Ascending aorta (tissue), 2 donors: Measurements from ENCODE around the gene RETREG3. TPM values are rescaled to one million over a fixed set of nuclear protein-coding genes. Genes with fewer than 3 reads are reported as not detected.
"Not testable (repeated sequence)": the region's sequence is repeated elsewhere in the genome, so short reads cannot be mapped to it uniquely, and the experiment has no call there.

Experiments
- DNase-seq, 2 donors: peaks; one replicate each; pipeline ENCODE4 v3.0.0-alpha.2; 2019; ENCODE audit warnings: low spot score in 2 of 2
- H3K27ac ChIP-seq, 2 donors: fragments of 200-600 bp; sonication (generic); one replicate each; pipeline ENCODE4 v1.5.1; 2016 to 2017; ENCODE audit warnings: mild to moderate bottlenecking in 1 of 2
- H3K27me3 ChIP-seq: fragments of 200-600 bp; sonication (generic); one replicate; pipeline ENCODE4 v1.5.1; 2017
- H3K36me3 ChIP-seq, 2 donors: fragments of 200-600 bp; sonication (generic); one replicate each; pipeline ENCODE4 v1.5.1; 2016
- H3K4me1 ChIP-seq, 2 donors: fragments of 200-600 bp; sonication (generic); one replicate each; pipeline ENCODE4 v1.5.1; 2016 to 2017; ENCODE audit warnings: mild to moderate bottlenecking in 1 of 2
- H3K4me3 ChIP-seq, 2 donors: fragments of 200-600 bp; sonication (generic); one replicate each; pipeline ENCODE4 v1.5.1; 2016 to 2017; ENCODE audit warnings: mild to moderate bottlenecking in 1 of 2
- H3K9me3 ChIP-seq, 2 donors: fragments of 200-600 bp; sonication (generic); one replicate each; pipeline ENCODE4 v1.5.1; 2016
- intact Hi-C: fragments of 100-400 bp; cut with DNase I; formaldehyde crosslinking; loops from one replicate; pipeline ENCODE4 v1.15.1; 2023
- total RNA-seq: library from RNA; depleted of rRNA; stranded (reverse); fragments of >200 nt; gene quantifications from one replicate; pipeline ENCODE4 v1.1.0, GENCODE V29; 2016
- TF ChIP-seq, protein P1 (sequence below), 3 experiments: fragments of 200-600 bp in 2 of 3; fragments of 450-650 bp in 1 of 3; sonication (generic) in 2 of 3; IDR thresholded peaks; one replicate each; pipeline ENCODE4 v1.5.1; 2016 to 2019; ENCODE audit warnings: antibody characterized with exemption in 3 of 3, mild to moderate bottlenecking in 1 of 3, moderate library complexity in 1 of 3

Gene RETREG3
- total RNA-seq, 1 donor from 2014 or later = 51.3 TPM

DNA sequence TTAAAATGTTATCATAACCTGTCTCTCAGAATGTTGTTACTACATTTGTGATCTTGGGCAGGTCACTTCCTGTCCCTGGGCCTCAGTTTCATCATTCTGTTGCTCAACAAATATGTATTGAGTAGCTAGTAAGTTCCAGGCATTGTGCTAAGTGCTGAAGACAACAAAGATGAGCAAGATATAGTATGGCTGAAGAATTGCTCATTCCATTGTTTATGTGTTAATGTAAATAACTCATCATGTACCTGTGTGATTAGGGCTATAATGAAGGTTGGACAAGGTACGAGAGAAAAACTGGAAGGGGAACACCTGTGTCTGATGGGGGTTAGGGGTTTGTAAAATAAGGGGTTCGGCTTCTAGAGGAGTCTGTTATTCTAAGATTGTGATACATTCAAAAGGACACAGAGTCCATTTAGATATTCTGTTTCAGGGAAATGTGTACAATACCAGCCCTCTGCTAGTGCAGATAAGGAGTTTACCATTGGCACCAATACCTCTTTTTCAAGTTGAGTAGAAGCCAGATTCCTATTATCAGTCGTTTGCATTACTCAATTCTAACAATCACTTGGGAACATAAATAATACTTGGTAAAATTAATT lies 20.3 kb upstream of the RETREG3 start:
- Histone ChIP-seq H3K27me3 (no peaks in the 10 kb centered on the region), H3K36me3 (no peaks in the 10 kb centered on the region), H3K27ac (no peak overlapping the region), H3K4me3 (no peak overlapping the region), H3K9me3 (no peaks in the 10 kb centered on the region), H3K4me1 (no peaks in the 10 kb centered on the region)
- intact Hi-C loops = no loop called here
- DNase-seq = no peak
- TF ChIP-seq, protein P1, sequence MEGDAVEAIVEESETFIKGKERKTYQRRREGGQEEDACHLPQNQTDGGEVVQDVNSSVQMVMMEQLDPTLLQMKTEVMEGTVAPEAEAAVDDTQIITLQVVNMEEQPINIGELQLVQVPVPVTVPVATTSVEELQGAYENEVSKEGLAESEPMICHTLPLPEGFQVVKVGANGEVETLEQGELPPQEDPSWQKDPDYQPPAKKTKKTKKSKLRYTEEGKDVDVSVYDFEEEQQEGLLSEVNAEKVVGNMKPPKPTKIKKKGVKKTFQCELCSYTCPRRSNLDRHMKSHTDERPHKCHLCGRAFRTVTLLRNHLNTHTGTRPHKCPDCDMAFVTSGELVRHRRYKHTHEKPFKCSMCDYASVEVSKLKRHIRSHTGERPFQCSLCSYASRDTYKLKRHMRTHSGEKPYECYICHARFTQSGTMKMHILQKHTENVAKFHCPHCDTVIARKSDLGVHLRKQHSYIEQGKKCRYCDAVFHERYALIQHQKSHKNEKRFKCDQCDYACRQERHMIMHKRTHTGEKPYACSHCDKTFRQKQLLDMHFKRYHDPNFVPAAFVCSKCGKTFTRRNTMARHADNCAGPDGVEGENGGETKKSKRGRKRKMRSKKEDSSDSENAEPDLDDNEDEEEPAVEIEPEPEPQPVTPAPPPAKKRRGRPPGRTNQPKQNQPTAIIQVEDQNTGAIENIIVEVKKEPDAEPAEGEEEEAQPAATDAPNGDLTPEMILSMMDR (IDR thresholded peaks at IDR 0.05) = no peak

DNA sequence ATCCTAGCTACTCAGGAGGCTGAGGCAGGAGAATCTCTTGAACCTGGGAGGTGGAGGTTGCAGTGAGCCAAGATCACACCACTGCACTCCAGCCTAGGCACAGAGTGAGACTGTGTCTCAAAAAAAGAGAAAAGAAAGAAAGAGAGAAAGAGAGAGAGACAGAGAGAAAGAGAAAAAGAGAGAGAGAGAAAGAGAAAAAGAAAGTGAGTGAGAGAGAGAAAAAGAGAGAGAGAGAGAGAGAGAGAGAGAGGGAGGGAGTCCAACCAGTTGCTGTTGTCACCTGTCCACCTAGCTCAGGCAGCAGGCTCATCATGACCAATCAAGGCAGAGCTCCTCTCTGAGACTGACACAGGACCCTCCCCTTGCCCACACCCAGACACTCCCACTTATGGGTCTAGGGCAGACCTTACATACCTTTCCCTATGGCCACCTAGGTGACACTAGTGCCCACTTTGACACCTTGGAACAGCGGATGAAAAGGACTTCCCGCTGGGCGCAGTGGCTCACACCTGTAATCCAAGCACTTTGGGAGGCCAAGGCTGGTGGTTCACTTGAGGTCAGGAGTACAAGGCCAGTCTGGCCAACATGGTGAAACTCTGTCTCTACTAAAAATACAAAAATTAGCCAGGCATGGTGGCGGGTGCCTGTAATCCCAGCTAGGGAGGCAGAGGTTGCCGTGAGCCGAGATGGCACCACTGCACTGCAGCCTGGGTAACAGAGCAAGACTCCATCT lies 18.0 kb upstream of the RETREG3 start:
- H3K4me3 ChIP-seq, H3K9me3 ChIP-seq, H3K27ac ChIP-seq, H3K36me3 ChIP-seq, H3K4me1 ChIP-seq, intact Hi-C loops, H3K27me3 ChIP-seq, DNase-seq: not testable (repeated sequence)

- H3K4me1 ChIP-seq = no peaks in the 10 kb centered on the region
- no peaks in the 10 kb centered on the region for H3K9me3 ChIP-seq
- H3K36me3 ChIP-seq = no peaks in the 10 kb centered on the region
- no peak overlapping the region for H3K4me3 ChIP-seq
- intact Hi-C loops = no loop called here
- DNase-seq = no peak
- no peaks in the 10 kb centered on the region for H3K27me3 ChIP-seq
- H3K27ac ChIP-seq = no peak overlapping the region
- TF ChIP-seq, protein P1 (IDR thresholded peaks at IDR 0.05) = no peak
These were observed 14.8 kb upstream of the RETREG3 start for GRCh38 chr17:42623732-42624596.

DNA sequence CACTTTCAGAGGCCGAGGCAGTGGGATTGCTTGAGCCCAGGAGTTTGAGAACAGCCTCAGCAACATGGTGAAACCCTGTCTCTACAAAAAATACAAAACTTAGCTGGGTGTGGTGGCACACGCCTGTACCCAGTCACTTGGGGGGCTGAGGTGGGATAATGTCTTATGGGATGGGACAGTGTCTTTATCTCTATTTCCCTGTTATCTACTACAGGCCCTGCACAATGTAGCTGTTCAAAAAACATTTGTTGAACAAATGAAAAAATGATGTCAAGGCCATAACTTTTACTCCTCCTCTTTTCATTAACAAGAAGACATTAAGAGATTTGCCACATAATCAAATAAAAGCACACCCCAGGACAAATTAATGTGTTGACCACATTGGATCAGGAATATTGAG lies 14.1 kb upstream of the RETREG3 start:
- Histone ChIP-seq H3K4me3 (no peak overlapping the region), H3K27ac (no peak overlapping the region), H3K27me3 (no peaks in the 10 kb centered on the region), H3K4me1 (peaks cover 0 to 6% of the 10 kb centered on the region in 2 donors), H3K9me3 (no peaks in the 10 kb centered on the region), H3K36me3 (no peaks in the 10 kb centered on the region)
- DNase-seq = no peak
- intact Hi-C loops = no loop called here
- TF ChIP-seq, protein P1 (IDR thresholded peaks at IDR 0.05) = no peak

- H3K27ac ChIP-seq, H3K4me3 ChIP-seq, intact Hi-C loops, H3K36me3 ChIP-seq, H3K27me3 ChIP-seq, H3K9me3 ChIP-seq, DNase-seq: not testable (repeated sequence)
- H3K4me1 ChIP-seq = peaks cover 0 to 11% of the 10 kb centered on the region in 2 donors
These were observed 12.8 kb upstream of the RETREG3 start for GRCh38 chr17:42621987-42622386.

- Histone ChIP-seq H3K27me3 (no peaks in the 10 kb centered on the region), H3K4me3 (no peak overlapping the region), H3K9me3 (no peaks in the 10 kb centered on the region), H3K36me3 (peaks cover 20 to 25% of the 10 kb centered on the region in 2 donors), H3K27ac (no peak overlapping the region), H3K4me1 (peaks cover 0 to 11% of the 10 kb centered on the region in 2 donors)
- no peak for DNase-seq
- intact Hi-C loops = no loop called here
- TF ChIP-seq, protein P1 (IDR thresholded peaks at IDR 0.05) = no peak
These were observed 9.4 kb upstream of the RETREG3 start for GRCh38 chr17:42618442-42619150.
